GM20431 (cell line): ENCODE data around the gene VPS8.
"Not testable (repeated sequence)": the region's sequence is repeated elsewhere in the genome, so short reads cannot be mapped to it uniquely, and the experiment has no call there.

ENCODE experiments used
- in situ Hi-C: fragments of 300-500 bp; cut with MseI, MboI; formaldehyde crosslinking; loops from one replicate; pipeline ENCODE4 v1.15.0; 2020; ENCODE audit warnings: low sequenced_read_pairs; ENCODE audit not compliant: unreplicated experiment

Gene VPS8

DNA sequence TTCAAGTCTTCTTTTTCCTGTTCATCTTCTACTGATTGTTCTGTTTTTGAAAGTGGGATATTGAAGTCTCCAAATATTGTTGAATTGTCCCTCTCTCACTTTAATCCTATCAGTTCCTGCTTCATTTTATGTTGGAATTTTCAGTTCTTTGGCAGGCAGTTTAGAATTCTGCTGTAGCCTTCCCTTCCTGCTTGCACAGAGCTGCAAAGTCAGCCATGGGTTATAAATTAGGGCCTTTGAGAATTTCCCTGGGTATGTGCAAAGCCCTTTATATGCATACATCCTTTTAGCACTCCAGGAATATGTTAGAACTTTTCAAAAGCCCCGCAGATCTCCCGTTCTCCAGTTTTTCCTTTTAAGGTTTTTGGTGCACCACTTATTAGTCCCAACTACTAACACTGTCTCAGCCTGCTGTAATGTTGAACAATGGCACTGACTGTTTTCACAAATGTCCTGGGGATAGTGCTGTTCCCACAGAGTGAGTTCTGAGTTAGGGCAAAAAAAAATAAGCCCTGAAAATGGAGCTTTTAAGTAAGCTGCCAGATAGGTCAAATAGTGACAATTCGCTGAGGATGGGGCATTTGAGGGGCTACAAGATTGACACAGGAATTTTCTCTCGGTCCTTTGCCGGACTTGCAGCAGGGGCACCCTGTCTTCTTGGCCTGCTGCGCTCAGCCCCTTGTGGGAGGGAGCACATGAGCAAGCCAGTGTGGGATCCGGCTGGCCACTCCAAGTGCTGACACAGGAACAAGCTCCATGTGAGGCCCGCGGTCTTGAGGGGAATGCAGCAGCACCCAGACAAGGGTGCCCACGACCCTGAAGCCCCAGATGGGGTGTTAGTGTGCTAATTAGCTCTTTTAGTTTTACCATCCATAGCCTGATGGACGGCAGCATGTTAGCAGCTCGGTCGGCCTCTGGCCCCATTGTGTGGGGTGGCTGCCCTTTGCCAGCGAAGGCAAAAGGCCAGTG is 96.0 kb downstream of the VPS8 start:
- in situ Hi-C loops = no loop called here

GRCh38 chr3:184908859-184909258 is 96.9 kb downstream of the VPS8 start:
- in situ Hi-C loops = no loop called here

DNA sequence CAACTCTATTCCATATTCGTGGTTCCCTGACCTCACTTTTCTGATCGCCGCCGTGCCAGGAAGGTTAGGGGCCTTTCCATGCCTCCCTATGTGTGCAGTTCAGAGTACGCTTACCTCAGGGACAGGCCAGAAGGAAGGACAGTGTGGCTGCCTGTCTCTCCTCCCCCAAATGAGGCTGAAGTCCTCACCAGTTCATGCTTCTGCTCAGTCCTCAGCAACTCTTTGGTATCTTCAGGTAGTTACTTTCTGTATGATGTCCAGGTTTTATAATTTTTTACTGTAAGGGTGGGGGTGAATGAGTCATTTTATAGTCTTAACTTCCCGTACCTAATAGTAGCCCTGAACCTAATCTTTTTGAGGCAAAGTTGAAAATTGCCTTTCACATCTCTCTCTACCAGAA is 98.7 kb downstream of the VPS8 start:
- in situ Hi-C loops = no loop called here

DNA sequence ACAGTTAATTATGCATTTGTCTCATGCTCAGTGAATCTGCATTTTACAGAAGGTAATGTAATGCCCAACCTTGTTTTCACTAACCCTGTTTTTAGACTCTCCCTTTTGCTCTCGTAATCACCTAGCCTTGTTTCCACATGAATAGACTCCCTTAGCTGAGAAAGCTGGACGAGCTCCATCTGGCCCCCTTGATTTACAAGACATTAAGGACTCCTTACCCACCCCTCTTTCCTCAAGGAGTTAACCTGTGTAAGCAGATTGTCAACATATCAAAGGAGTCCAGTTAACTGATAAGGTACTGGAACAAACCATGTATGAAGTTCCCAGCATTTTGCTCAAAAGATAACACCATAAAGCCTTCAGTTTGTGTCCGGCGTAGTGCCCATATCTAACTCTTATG is 99.6 kb downstream of the VPS8 start:
- in situ Hi-C loops = no loop called here

DNA sequence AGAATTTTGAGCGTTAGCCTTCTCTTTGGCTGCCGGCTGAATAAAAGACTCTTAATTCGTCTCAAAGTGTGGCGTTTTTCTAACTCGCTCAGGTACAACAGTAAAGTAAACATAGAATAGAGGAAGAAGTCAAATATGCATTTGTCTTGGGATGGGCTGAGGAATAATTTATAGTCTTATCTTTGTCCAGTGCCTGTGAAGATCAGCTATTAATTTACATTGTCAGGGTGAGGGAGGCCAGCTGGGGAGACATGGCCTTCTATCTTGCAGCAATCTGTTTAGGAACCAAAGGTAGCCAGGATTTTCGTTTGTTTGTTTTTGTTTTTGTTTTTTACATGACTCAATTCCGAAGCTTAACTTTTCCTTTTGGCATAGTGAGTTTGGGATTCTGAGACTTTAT is 100.2 kb downstream of the VPS8 start:
- in situ Hi-C loops = no loop called here

DNA sequence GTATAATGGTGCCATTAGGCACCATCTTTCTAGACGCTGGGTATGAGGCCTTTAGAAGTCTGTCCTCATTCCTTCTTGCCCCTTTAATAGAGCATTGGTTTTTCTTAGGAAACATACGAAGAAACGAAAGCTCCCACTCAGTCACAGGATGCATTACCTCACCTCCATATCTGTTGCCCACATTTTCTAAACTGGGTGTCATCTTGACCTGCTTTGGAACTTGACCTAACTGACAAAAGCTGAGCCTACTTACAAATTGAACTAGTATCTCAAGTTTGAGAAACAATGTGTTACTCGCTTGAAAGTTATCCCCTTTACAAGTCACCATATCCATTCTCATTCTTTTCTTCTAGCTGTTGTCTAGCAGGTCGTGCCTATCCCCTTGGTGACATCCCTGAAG is 102.7 kb downstream of the VPS8 start:
- in situ Hi-C loops = no loop called here

GRCh38 chr3:184918750-184919149 is 106.8 kb downstream of the VPS8 start:
- in situ Hi-C loops = no loop called here

DNA sequence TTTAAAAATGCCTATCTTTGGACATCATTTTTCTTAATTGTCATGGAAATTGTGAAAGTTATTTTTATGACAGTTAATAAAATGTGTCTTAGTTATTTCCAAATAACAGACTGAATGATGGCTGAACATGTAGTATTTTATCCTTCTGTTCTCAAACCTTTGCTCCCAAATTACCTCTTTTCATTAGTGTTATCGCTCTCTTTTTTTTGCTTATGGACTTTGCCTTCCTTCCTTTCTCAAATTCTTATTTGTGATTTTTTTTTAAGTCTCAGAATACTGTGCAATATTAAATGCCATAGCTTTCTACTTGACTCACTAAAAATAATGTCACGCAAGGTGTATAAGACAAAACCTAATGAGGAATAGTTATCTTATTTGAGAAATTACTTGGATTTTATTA is 107.7 kb downstream of the VPS8 start:
- in situ Hi-C loops = no loop called here

DNA sequence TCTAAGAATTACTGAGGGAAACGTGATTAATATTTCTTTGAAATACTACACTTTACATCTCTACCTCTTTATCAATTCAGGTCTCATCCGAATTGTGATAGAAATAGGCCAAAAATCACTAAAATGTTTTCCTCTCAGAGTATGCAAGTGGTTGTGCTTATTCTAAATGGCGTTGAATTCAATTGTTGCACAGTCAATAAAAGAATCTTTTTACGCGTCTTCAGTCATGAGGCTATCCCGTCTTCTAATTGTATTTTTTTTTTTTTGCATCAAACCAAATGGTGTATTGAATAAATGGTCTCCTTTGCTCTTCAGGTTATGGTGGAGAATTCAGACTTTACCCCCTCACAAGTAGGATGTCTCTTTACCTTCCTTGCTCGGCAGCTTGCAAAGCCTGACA is 112.6 kb downstream of the VPS8 start:
- in situ Hi-C loops = no loop called here

- in situ Hi-C loops = no loop called here
These were observed 115.9 kb downstream of the VPS8 start for GRCh38 chr3:184927796-184928315.

- in situ Hi-C loops = no loop called here
These were observed 120.8 kb downstream of the VPS8 start for GRCh38 chr3:184932777-184933176.

DNA sequence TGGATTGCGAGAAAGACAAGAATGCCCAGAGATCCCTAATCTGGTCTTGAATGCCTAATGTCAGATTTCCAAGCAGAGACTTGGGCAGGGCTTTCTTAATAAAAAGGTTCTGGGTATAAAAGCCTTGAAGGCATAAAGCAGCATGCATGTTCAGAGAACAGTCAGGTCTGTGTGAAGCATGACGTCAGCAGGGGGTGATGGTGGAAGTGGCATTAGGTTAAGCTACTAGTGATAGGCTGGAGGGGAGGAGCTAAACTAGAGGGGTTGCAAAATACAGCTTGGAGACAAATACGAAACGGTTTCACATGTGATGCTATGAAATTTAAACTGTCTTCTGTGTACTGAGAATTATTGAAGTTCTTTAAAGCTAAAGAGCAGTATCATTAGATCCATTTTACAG is 125.6 kb downstream of the VPS8 start:
- in situ Hi-C loops = no loop called here

- in situ Hi-C loops = no loop called here
These were observed 129.4 kb downstream of the VPS8 start for GRCh38 chr3:184941408-184941807.

GRCh38 chr3:184942735-184943134 is 130.8 kb downstream of the VPS8 start:
- in situ Hi-C loops = no loop called here

DNA sequence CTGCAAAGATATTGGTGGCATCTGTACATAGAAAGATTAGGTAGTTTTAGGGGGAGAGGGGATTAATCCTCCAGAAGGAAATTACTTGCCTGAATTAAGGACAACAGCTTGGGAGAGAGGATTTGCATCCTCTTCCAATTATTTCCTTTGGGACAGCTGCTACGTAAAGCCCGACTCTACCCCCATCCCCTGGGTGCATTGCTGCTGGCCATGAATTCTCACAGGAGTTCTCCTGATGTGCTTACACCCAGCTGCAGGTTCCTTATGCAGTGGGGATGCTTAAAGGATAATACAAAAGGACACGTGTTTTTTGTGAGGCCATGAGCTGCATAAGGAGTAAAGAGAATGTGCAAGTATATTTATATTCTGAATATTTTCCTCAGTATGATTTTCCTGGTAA is 132.3 kb downstream of the VPS8 start:
- in situ Hi-C loops = no loop called here

GRCh38 chr3:184945886-184946625 is 134.1 kb downstream of the VPS8 start:
- in situ Hi-C loops = no loop called here

DNA sequence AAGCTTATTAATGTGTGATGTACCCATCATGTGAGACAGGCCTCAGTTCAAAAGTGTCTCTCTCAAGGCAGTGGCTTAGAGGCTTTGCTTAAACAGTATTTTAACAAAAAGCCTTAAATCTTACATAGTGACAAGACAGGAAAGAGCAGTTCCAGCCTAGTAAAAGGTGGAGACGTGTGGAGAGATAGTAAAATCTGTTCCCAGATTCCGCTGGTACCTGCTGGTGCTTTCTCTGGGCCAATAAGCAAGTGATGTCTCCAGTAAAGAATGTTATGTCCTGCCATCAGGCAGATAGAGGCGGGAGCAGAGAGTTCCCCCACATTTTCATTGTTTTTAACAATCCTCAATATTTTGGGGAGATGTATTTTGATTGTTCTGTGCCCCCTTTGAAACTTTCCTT is 135.0 kb downstream of the VPS8 start:
- in situ Hi-C loops = no loop called here

- in situ Hi-C loops = no loop called here
These were observed 137.4 kb downstream of the VPS8 start for GRCh38 chr3:184949251-184949965.

- in situ Hi-C loops = not testable (repeated sequence)
These were observed 138.8 kb downstream of the VPS8 start for GRCh38 chr3:184950816-184951215.

DNA sequence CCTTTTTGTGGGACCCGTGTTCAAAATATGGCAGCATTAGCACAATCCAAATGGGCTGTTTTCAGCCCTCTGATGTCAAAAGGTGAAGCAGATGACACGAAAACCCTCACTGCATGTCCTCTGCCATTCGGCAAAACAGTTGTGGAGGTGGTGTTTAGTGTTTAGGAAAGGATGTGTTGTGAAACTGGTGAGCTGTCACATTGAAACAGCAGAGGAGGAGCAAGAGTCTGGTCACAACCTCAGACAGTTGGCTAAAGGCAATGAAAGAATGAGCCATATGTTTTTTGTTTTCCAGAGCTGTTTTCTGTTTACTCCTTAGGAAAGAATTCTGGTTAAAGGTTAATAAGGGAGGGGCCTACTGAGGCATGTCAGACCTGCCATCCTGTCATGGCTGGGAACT is 140.7 kb downstream of the VPS8 start:
- in situ Hi-C loops = no loop called here
